ENCODE data around the gene METTL3. TPM values are rescaled to one million over a fixed set of nuclear protein-coding genes. Genes with fewer than 3 reads are reported as not detected.

The METTL3 gene
- total and polyA plus RNA-seq, 4 experiments from 2014 or later: 20.1 to 98.9 (median 60.6) TPM

DNA sequence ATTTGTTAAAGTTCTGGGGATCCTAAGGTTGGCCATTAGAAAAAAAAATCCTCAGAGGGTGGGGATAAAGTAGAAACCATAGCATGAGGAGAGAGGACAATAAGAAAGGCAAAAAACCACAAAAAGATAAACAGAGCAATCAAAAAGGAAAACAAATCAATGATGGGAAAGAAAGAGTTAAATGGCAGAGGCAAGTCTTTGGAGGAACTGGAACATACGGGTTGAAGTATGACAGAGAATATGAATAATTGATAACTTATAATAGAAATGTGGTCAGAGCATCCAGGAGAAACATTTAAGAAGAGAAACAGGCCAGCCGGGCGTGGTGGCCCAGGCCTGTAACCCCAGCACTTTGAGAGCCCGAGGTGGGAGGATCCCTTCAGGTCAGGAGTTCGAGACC is 32.8 kb upstream of the METTL3 start:
- Mint-ChIP-seq H3K9me3 (no peaks in the 10 kb centered on the region), H3K27ac (no peak overlapping the region), H3K4me1 (peaks cover 0 to 1% (median 0%) of the 10 kb centered on the region in 4 donors), H3K4me3 (no peak overlapping the region), H3K36me3 (no peaks in the 10 kb centered on the region), H3K27me3 (peaks cover 9 to 16% of the 10 kb centered on the region in 2 donors)
- ChIA-PET CTCF (ENCODE audit: partially characterized antibody) (no interaction called here), POLR2A (ENCODE audit: partially characterized antibody) (no interaction called here)
- Histone ChIP-seq H3K9me3 (ENCODE audit: control insufficient read depth in 1 of 2, low read length in 2 of 2) (no peaks in the 10 kb centered on the region), H3K36me3 (ENCODE audit: insufficient read depth, low read length) (no peaks in the 10 kb centered on the region), H3K27me3 (ENCODE audit: insufficient read depth, low read length) (peaks cover under 1% of the 10 kb centered on the region), H3K4me3 (ENCODE audit: low read length in 2 of 2) (no peak overlapping the region), H3K4me1 (ENCODE audit: insufficient read depth, low read length) (no peaks in the 10 kb centered on the region), H3K27ac (ENCODE audit: low read depth, low read length) (no peak overlapping the region)
- intact Hi-C loops (cut with micrococcal nuclease): no loop called here
- no peak for DNase-seq

- Histone ChIP-seq H3K36me3 (ENCODE audit: insufficient read depth, low read length) (no peaks in the 10 kb centered on the region), H3K4me3 (ENCODE audit: low read length in 2 of 2) (no peak overlapping the region), H3K27me3 (ENCODE audit: insufficient read depth, low read length) (peaks cover 4% of the 10 kb centered on the region), H3K4me1 (ENCODE audit: insufficient read depth, low read length) (no peaks in the 10 kb centered on the region), H3K27ac (ENCODE audit: low read depth, low read length) (no peak overlapping the region), H3K9me3 (ENCODE audit: control insufficient read depth in 1 of 2, low read length in 2 of 2) (no peaks in the 10 kb centered on the region)
- intact Hi-C loops (cut with micrococcal nuclease): no loop called here
- Mint-ChIP-seq H3K9me3 (no peaks in the 10 kb centered on the region), H3K36me3 (no peaks in the 10 kb centered on the region), H3K4me3 (no peak overlapping the region), H3K4me1 (peaks cover 0 to 1% (median 0%) of the 10 kb centered on the region in 4 donors), H3K27ac (no peak overlapping the region), H3K27me3 (peaks cover 12 to 20% of the 10 kb centered on the region in 2 donors)
- CTCF ChIA-PET (ENCODE audit: partially characterized antibody): no interaction called here
- no peak for DNase-seq
- POLR2A ChIA-PET (ENCODE audit: partially characterized antibody): no interaction called here
These were observed 32.4 kb upstream of the METTL3 start for GRCh38 chr14:21543521-21543960.

GRCh38 chr14:21541413-21542074 is 30.4 kb upstream of the METTL3 start:
- Mint-ChIP-seq H3K4me1 (peaks cover 5 to 8% (median 6%) of the 10 kb centered on the region in 4 donors), H3K4me3 (no peak overlapping the region), H3K27ac (no peak overlapping the region), H3K36me3 (no peaks in the 10 kb centered on the region), H3K9me3 (peaks cover 0 to 4% (median 0%) of the 10 kb centered on the region in 8 donors), H3K27me3 (peaks cover 23 to 24% of the 10 kb centered on the region in 2 donors)
- Histone ChIP-seq H3K4me1 (ENCODE audit: insufficient read depth, low read length) (no peaks in the 10 kb centered on the region), H3K4me3 (ENCODE audit: low read length in 2 of 2) (no peak overlapping the region), H3K9me3 (ENCODE audit: control insufficient read depth in 1 of 2, low read length in 2 of 2) (no peaks in the 10 kb centered on the region), H3K36me3 (ENCODE audit: insufficient read depth, low read length) (no peaks in the 10 kb centered on the region), H3K27ac (ENCODE audit: low read depth, low read length) (no peak overlapping the region), H3K27me3 (ENCODE audit: insufficient read depth, low read length) (peaks cover 6% of the 10 kb centered on the region)
- ChIA-PET POLR2A (ENCODE audit: partially characterized antibody) (no interaction called here), CTCF (ENCODE audit: partially characterized antibody) (no interaction called here)
- intact Hi-C loops (cut with micrococcal nuclease): no loop called here
- no peak for DNase-seq

- H3K9me3 Mint-ChIP-seq: peaks cover 0 to 4% (median 0%) of the 10 kb centered on the region in 8 donors
- H3K4me1 Mint-ChIP-seq: peaks cover 5 to 13% (median 7%) of the 10 kb centered on the region in 4 donors
- H3K4me3 Mint-ChIP-seq: no peak overlapping the region
- ChIA-PET CTCF (ENCODE audit: partially characterized antibody) (no interaction called here), POLR2A (ENCODE audit: partially characterized antibody) (no interaction called here)
- peaks cover 35 to 37% of the 10 kb centered on the region in 2 donors for H3K27me3 Mint-ChIP-seq
- no peaks in the 10 kb centered on the region for H3K36me3 Mint-ChIP-seq
- Histone ChIP-seq H3K9me3 (ENCODE audit: control insufficient read depth in 1 of 2, low read length in 2 of 2) (no peaks in the 10 kb centered on the region), H3K4me1 (ENCODE audit: insufficient read depth, low read length) (no peaks in the 10 kb centered on the region), H3K4me3 (ENCODE audit: low read length in 2 of 2) (no peak overlapping the region), H3K27ac (ENCODE audit: low read depth, low read length) (no peak overlapping the region), H3K27me3 (ENCODE audit: insufficient read depth, low read length) (peaks cover 11% of the 10 kb centered on the region), H3K36me3 (ENCODE audit: insufficient read depth, low read length) (no peaks in the 10 kb centered on the region)
- intact Hi-C loops (cut with micrococcal nuclease): no loop called here
- H3K27ac Mint-ChIP-seq: no peak overlapping the region
- DNase-seq: no peak
These were observed 28.2 kb upstream of the METTL3 start for GRCh38 chr14:21539189-21539940.

GRCh38 chr14:21537090-21537424 is 25.9 kb upstream of the METTL3 start:
- Histone ChIP-seq H3K9me3 (ENCODE audit: control insufficient read depth in 1 of 2, low read length in 2 of 2) (no peaks in the 10 kb centered on the region), H3K27me3 (ENCODE audit: insufficient read depth, low read length) (peaks cover 14% of the 10 kb centered on the region), H3K4me3 (ENCODE audit: low read length in 2 of 2) (no peak overlapping the region), H3K36me3 (ENCODE audit: insufficient read depth, low read length) (no peaks in the 10 kb centered on the region), H3K27ac (ENCODE audit: low read depth, low read length) (no peak overlapping the region), H3K4me1 (ENCODE audit: insufficient read depth, low read length) (no peaks in the 10 kb centered on the region)
- Mint-ChIP-seq H3K36me3 (no peaks in the 10 kb centered on the region), H3K4me1 (peaks cover 5 to 13% (median 6%) of the 10 kb centered on the region in 4 donors), H3K27ac (peak overlapping the region in 1 of 7 donors; percentile 10), H3K9me3 (peaks cover 0 to 4% (median 0%) of the 10 kb centered on the region in 8 donors), H3K27me3 (peaks cover 35 to 40% of the 10 kb centered on the region in 2 donors), H3K4me3 (peak overlapping the region in 3 of 8 donors; percentile 17 to 34 (median 33))
- ChIA-PET POLR2A (ENCODE audit: partially characterized antibody) (interaction anchor here (1.6 kb wide), 1 partner anchor 20 kb away, joined by 3 read pairs; no protein-coding TSS in a partner anchor), CTCF (ENCODE audit: partially characterized antibody) (interaction anchor here (0.8 kb wide), 1 partner anchor 56 kb away, joined by 3 read pairs; no protein-coding TSS in a partner anchor)
- no peak for DNase-seq
- intact Hi-C loops (cut with micrococcal nuclease): no loop called here

DNA sequence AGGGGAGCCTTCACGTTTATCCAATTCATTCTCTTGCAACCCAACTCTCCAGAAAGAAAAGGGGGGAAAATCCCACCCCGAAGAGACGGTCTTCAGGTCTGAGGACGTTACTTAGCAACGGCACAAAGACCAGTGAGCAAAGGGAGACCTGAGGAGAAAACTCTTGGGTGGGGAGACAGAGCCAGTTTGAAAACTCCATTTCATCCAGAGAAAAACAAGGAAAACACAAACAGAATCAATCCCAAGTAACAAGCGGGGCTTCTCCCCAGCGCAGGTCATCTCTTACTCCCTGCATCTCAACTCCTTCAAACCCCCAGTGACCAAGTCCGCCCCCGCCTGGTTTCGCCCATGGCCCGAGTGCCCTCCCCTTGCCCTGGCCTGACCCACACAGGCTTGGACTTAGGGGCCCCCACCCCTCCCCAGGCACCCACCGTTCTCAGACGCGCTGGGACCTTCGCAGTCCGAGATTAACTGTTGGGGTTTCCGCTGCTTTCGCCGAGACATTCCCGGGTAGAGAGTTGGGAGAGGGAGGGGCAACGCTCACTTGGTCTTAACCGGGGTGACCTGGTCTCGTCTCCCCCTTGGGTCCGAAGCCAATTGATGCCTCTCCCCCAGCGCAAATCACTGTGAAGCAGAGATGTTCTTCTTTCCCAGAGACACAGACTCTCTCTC is 25.4 kb upstream of the METTL3 start:
- DNase-seq: no peak
- no peaks in the 10 kb centered on the region for H3K36me3 Mint-ChIP-seq
- peak overlapping the region in 3 of 8 donors; percentile 17 to 34 (median 33) for H3K4me3 Mint-ChIP-seq
- H3K9me3 Mint-ChIP-seq: peaks cover 0 to 4% (median 0%) of the 10 kb centered on the region in 8 donors
- peaks cover 35 to 41% of the 10 kb centered on the region in 2 donors for H3K27me3 Mint-ChIP-seq
- H3K4me1 ChIP-seq (ENCODE audit: insufficient read depth, low read length): no peaks in the 10 kb centered on the region
- intact Hi-C loops (cut with micrococcal nuclease): no loop called here
- no peaks in the 10 kb centered on the region for H3K9me3 ChIP-seq (ENCODE audit: control insufficient read depth in 1 of 2, low read length in 2 of 2)
- no peak overlapping the region for H3K27ac Mint-ChIP-seq
- no peak overlapping the region for H3K4me3 ChIP-seq (ENCODE audit: low read length in 2 of 2)
- no peaks in the 10 kb centered on the region for H3K36me3 ChIP-seq (ENCODE audit: insufficient read depth, low read length)
- POLR2A ChIA-PET (ENCODE audit: partially characterized antibody): no interaction called here
- peaks cover 5 to 13% (median 6%) of the 10 kb centered on the region in 4 donors for H3K4me1 Mint-ChIP-seq
- H3K27ac ChIP-seq (ENCODE audit: low read depth, low read length): no peak overlapping the region
- peaks cover 14% of the 10 kb centered on the region for H3K27me3 ChIP-seq (ENCODE audit: insufficient read depth, low read length)
- CTCF ChIA-PET (ENCODE audit: partially characterized antibody): interaction anchor here (0.7 to 2.8 kb wide), 2 partner anchors 25 to 38 kb away, joined by 3 to 11 read pairs; no protein-coding TSS in a partner anchor
